Urinary bladder (tissue), 4 donors: ENCODE measurements around the gene ETFB. TPM values are rescaled to one million over a fixed set of nuclear protein-coding genes. Genes with fewer than 3 reads are reported as not detected.
"Not testable (repeated sequence)": the region's sequence is repeated elsewhere in the genome, so short reads cannot be mapped to it uniquely, and the experiment has no call there.

Experiments used
- DNase-seq: peaks from one replicate; pipeline ENCODE4 v3.0.0-alpha.2; 2015; ENCODE audit errors: extremely low spot score
- H3K27ac ChIP-seq: one replicate; pipeline ENCODE4 v1.5.1; 2013; ENCODE audit warnings: low read depth, mild to moderate bottlenecking, moderate library complexity
- H3K36me3 ChIP-seq: one replicate; pipeline ENCODE4 v1.6.1; 2013; ENCODE audit warnings: mild to moderate bottlenecking, moderate library complexity; ENCODE audit not compliant: insufficient read depth
- H3K4me1 ChIP-seq: one replicate; pipeline ENCODE4 v1.6.1; 2013; ENCODE audit warnings: mild to moderate bottlenecking, moderate library complexity; ENCODE audit not compliant: insufficient read depth
- H3K4me3 ChIP-seq: one replicate; pipeline ENCODE4 v1.5.1; 2013; ENCODE audit warnings: low read depth, low read length
- WGBS: extraction: QIAGEN DNeasy Blood & Tissue Kit; methylation state at CpG from one replicate; pipeline ENCODE4 v1.1.7; 2013; 5-methylcytosine and 5-hydroxymethylcytosine counted together
- polyA plus RNA-seq: library from polyadenylated mRNA; stranded (reverse); fragments of 200-250 nt; gene quantifications from one replicate; pipeline ENCODE4 v1.2.3, GENCODE V29; 2013
- total RNA-seq: library from RNA; depleted of rRNA; stranded (reverse); fragments of >200 nt; gene quantifications from one replicate; pipeline ENCODE4 v1.2.3, GENCODE V29; 2014
- donor health status: healthy with polysubstance abuse.
- donor health status: healthy.

ETFB gene
- total RNA-seq (25.1 TPM), polyA plus RNA-seq (121 TPM)

GRCh38 chr19:51365965-51366388 lies at the start of gene ETFB:
Gene ETFB, minus strand, starts transcription at chr19:51366388. Its CDS starts 62 bp downstream, at chr19:51366326.
- no peak for DNase-seq
- no peaks in the 10 kb centered on the region for H3K36me3 ChIP-seq
- under 1% methylated on average over 27 of the region's 27 CpGs for whole genome bisulfite sequencing
- peak within 1 kb of the TSS; percentile 77 for H3K4me3 ChIP-seq
- peak within 1 kb of the TSS; percentile 92 for H3K27ac ChIP-seq
- peaks cover 2% of the 10 kb centered on the region for H3K4me1 ChIP-seq

GRCh38 chr19:51415187-51415586 lies 49.0 kb upstream of the ETFB start:
- H3K4me3 ChIP-seq = no peak overlapping the region
- no peak for DNase-seq
- no peaks in the 10 kb centered on the region for H3K4me1 ChIP-seq
- no peaks in the 10 kb centered on the region for H3K36me3 ChIP-seq
- H3K27ac ChIP-seq = no peak overlapping the region
- WGBS = 85% methylated on average over 12 of the region's 12 CpGs

GRCh38 chr19:51410950-51411748 lies 45.0 kb upstream of the ETFB start:
- Histone ChIP-seq H3K27ac (no peak overlapping the region), H3K4me1 (no peaks in the 10 kb centered on the region), H3K36me3 (no peaks in the 10 kb centered on the region), H3K4me3 (no peak overlapping the region)
- DNase-seq = no peak
- WGBS = 90% methylated on average over 15 of the region's 15 CpGs

GRCh38 chr19:51407511-51408131 lies 41.4 kb upstream of the ETFB start:
- no peaks in the 10 kb centered on the region for H3K36me3 ChIP-seq
- no peak overlapping the region for H3K4me3 ChIP-seq
- H3K4me1 ChIP-seq = no peaks in the 10 kb centered on the region
- WGBS = 51% methylated on average over 6 of the region's 6 CpGs
- DNase-seq = no peak
- no peak overlapping the region for H3K27ac ChIP-seq

- Histone ChIP-seq H3K36me3 (no peaks in the 10 kb centered on the region), H3K27ac (no peak overlapping the region), H3K4me1 (no peaks in the 10 kb centered on the region), H3K4me3 (no peak overlapping the region)
- no peak for DNase-seq
- WGBS = 95% methylated on average over 9 of the region's 9 CpGs
Observed at GRCh38 chr19:51402117-51402516, 35.9 kb upstream of the ETFB start.

GRCh38 chr19:51399936-51400335 lies 33.7 kb upstream of the ETFB start:
- H3K36me3 ChIP-seq, H3K4me3 ChIP-seq, H3K27ac ChIP-seq, DNase-seq, H3K4me1 ChIP-seq: not testable (repeated sequence)
- 85% methylated on average over 7 of the region's 7 CpGs for WGBS

- no peaks in the 10 kb centered on the region for H3K4me1 ChIP-seq
- H3K4me3 ChIP-seq = no peak overlapping the region
- WGBS = 91% methylated on average over 5 of the region's 5 CpGs
- H3K27ac ChIP-seq = no peak overlapping the region
- no peaks in the 10 kb centered on the region for H3K36me3 ChIP-seq
- DNase-seq = no peak
Observed at GRCh38 chr19:51399231-51399630, 33.0 kb upstream of the ETFB start.

GRCh38 chr19:51398096-51398704 lies 32.0 kb upstream of the ETFB start:
- Histone ChIP-seq H3K4me1 (no peaks in the 10 kb centered on the region), H3K4me3 (no peak overlapping the region), H3K27ac (no peak overlapping the region), H3K36me3 (no peaks in the 10 kb centered on the region)
- 45% methylated on average over 7 of the region's 7 CpGs for WGBS
- no peak for DNase-seq

GRCh38 chr19:51397453-51397852 lies 31.3 kb upstream of the ETFB start:
- not testable (repeated sequence) for DNase-seq, H3K4me3 ChIP-seq, H3K27ac ChIP-seq, H3K36me3 ChIP-seq, H3K4me1 ChIP-seq
- WGBS = 51% methylated on average over 9 of the region's 9 CpGs

GRCh38 chr19:51396175-51396574 lies 30.0 kb upstream of the ETFB start:
- 97% methylated on average over 2 of the region's 2 CpGs for WGBS
- DNase-seq = no peak
- H3K4me3 ChIP-seq = no peak overlapping the region
- H3K27ac ChIP-seq = no peak overlapping the region
- no peaks in the 10 kb centered on the region for H3K36me3 ChIP-seq
- H3K4me1 ChIP-seq = no peaks in the 10 kb centered on the region

- DNase-seq = peak; percentile 97
- peak overlapping the region; percentile 17 for H3K4me3 ChIP-seq
- peak overlapping the region; percentile 30 for H3K27ac ChIP-seq
- no peaks in the 10 kb centered on the region for H3K4me1 ChIP-seq
- WGBS = 1% methylated on average over 45 of the region's 45 CpGs
- H3K36me3 ChIP-seq = no peaks in the 10 kb centered on the region
Observed at GRCh38 chr19:51394050-51394836, 28.1 kb upstream of the ETFB start.

GRCh38 chr19:51392701-51393100 lies 26.5 kb upstream of the ETFB start:
- no peak for DNase-seq
- no peaks in the 10 kb centered on the region for H3K4me1 ChIP-seq
- H3K36me3 ChIP-seq = no peaks in the 10 kb centered on the region
- 96% methylated on average over 1 of the region's 1 CpG for WGBS
- no peak overlapping the region for H3K27ac ChIP-seq
- no peak overlapping the region for H3K4me3 ChIP-seq

- no peak for DNase-seq
- Histone ChIP-seq H3K27ac (no peak overlapping the region), H3K4me3 (no peak overlapping the region), H3K36me3 (no peaks in the 10 kb centered on the region), H3K4me1 (no peaks in the 10 kb centered on the region)
- WGBS = 70% methylated on average over 8 of the region's 8 CpGs
Observed at GRCh38 chr19:51391073-51391611, 25.0 kb upstream of the ETFB start.
